Testis (tissue), 3 donors: Measurements from ENCODE around the gene FSD1. TPM values are rescaled to one million over a fixed set of nuclear protein-coding genes. Genes with fewer than 3 reads are reported as not detected.
"Not testable (repeated sequence)": the region's sequence is repeated elsewhere in the genome, so short reads cannot be mapped to it uniquely, and the experiment has no call there.

ENCODE experiments used
- DNase-seq: peaks from one replicate; pipeline ENCODE4 v3.0.0-alpha.2; 2019
- H3K27ac ChIP-seq, 2 donors: fragments of 200-600 bp; sonication (generic); one replicate each; pipeline ENCODE4 v1.5.1; 2019
- H3K27me3 ChIP-seq: fragments of 200-600 bp; sonication (generic); one replicate; pipeline ENCODE4 v1.5.1; 2019
- H3K36me3 ChIP-seq: fragments of 200-600 bp; sonication (generic); one replicate; pipeline ENCODE4 v1.5.1; 2017; ENCODE audit warnings: low read depth; ENCODE audit errors: missing control alignments
- H3K4me1 ChIP-seq: fragments of 200-600 bp; sonication (generic); one replicate; pipeline ENCODE4 v1.5.1; 2019
- H3K4me3 ChIP-seq, 2 donors: fragments of 200-600 bp; sonication (generic); one replicate each; pipeline ENCODE4 v1.5.1; 2017 to 2019
- H3K9me3 ChIP-seq: fragments of 200-600 bp; sonication (generic); one replicate; pipeline ENCODE4 v1.5.1; 2017
- CTCF ChIP-seq, 3 experiments: fragments of 450-650 bp in 2 of 3; fragments of 200-600 bp in 1 of 3; sonication (generic) in 1 of 3; IDR thresholded peaks; one replicate each; pipeline ENCODE4 v1.5.1; 2016 to 2019; ENCODE audit warnings: antibody characterized with exemption in 3 of 3, mild to moderate bottlenecking in 2 of 3, moderate library complexity in 1 of 3
- POLR2A ChIP-seq: fragments of 450-650 bp; IDR thresholded peaks from one replicate; pipeline ENCODE4 v1.6.1; 2017; ENCODE audit warnings: antibody characterized with exemption, mild to moderate bottlenecking, moderate library complexity
- WGBS, 2 donors: methylation state at CpG; one replicate each; pipeline ENCODE4 v1.1.5; 2018; 5-methylcytosine and 5-hydroxymethylcytosine counted together
- intact Hi-C: fragments of 100-400 bp; cut with DNase I; formaldehyde crosslinking; loops from one replicate; pipeline ENCODE4 v1.15.1; 2023; ENCODE audit warnings: low total_unique reads
- polyA plus RNA-seq: library from polyadenylated mRNA; stranded (reverse); fragments of 350-450 nt; fragmentation: Illumina TruSeq; extraction: RNeasy Lipid Tissue Mini Kit (QIAGEN cat#74804); gene quantifications from one replicate; pipeline ENCODE4 v1.2.3, GENCODE V29; 2014; ENCODE audit warnings: low read depth, low replicate concordance; ENCODE audit not compliant: insufficient read depth
- total RNA-seq, 2 donors: library from RNA; depleted of rRNA; stranded (reverse); fragments of >200 nt; gene quantifications; one replicate each; pipeline ENCODE4 v1.2.3, GENCODE V29; 2016

Gene FSD1
- total and polyA plus RNA-seq, 3 donors from 2014 or later = 18.2 to 24.9 (median 24.1) TPM

DNA sequence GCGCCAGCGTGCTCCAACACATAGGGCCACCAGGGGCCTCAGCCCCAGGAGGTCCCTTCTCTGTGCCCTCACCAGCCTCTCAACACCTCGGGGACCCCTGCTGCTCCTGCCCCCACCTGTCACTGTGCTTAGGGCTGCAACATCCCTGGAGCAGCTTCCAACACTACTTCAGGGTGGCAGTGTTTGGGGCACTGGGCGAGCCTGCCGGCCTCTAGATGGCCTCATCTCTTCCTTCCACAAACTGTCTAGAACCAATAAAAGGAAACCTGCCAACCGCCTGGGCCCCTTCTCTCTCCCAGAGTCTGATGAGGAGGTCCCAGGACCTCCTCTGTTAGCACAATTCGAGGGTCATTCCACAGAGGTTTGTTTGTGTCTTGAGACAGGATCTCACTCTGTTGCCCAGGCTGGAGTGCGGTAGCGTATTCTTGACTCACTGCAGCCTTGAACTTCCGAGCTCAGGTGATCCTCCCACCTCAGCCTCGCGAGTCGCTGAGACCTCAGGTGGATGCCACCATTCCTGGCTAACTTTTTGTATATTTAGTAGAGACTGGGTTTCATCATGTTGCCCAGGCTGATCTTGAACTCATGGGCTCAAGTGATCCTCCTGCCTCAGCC lies 35.5 kb upstream of the FSD1 start:
- H3K36me3 ChIP-seq = no peaks in the 10 kb centered on the region
- no peak overlapping the region for H3K4me3 ChIP-seq
- WGBS, 2 donors = 85 to 89% methylated on average over 12 to 13 of the region's 13 CpGs
- no peaks in the 10 kb centered on the region for H3K9me3 ChIP-seq
- H3K4me1 ChIP-seq = no peaks in the 10 kb centered on the region
- intact Hi-C loops = no loop called here
- H3K27ac ChIP-seq = no peak overlapping the region
- H3K27me3 ChIP-seq = no peaks in the 10 kb centered on the region
- TF ChIP-seq CTCF (IDR thresholded peaks at IDR 0.05) = no peak
- no peak for TF ChIP-seq POLR2A
- no peak for DNase-seq

DNA sequence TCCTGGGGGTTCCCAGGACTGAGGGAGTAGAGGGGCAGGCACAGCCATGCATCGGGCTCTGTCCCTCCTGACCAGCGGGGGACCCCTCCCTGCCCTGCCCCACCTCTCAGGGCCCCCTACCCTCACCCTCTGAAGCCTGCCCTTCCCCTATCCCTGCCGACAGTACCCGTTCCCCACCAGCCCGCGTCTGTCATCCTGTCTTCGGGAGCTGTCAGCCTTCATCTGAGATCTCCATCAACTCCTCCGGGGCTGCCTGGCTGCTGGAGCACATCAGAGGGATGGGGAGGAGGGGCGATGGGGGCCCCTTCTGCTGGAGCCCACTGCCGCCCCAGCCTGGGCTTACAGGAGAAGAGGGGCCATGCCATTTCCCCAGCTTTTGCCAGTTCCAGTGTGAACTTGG lies 31.5 kb upstream of the FSD1 start:
- intact Hi-C loops = loop anchor here (10.0 kb wide), 1 partner anchor 82 kb away; no protein-coding TSS in a partner anchor
- H3K9me3 ChIP-seq = no peaks in the 10 kb centered on the region
- H3K36me3 ChIP-seq = no peaks in the 10 kb centered on the region
- H3K27me3 ChIP-seq = no peaks in the 10 kb centered on the region
- no peak for TF ChIP-seq POLR2A
- no peak for TF ChIP-seq CTCF (IDR thresholded peaks at IDR 0.05)
- no peak for DNase-seq
- H3K27ac ChIP-seq = no peak overlapping the region
- 81 to 86% methylated on average over 10 of the region's 10 CpGs for WGBS, 2 donors
- H3K4me3 ChIP-seq = no peak overlapping the region
- no peaks in the 10 kb centered on the region for H3K4me1 ChIP-seq

- H3K4me3 ChIP-seq, H3K27ac ChIP-seq, H3K4me1 ChIP-seq, DNase-seq, H3K36me3 ChIP-seq, H3K27me3 ChIP-seq, H3K9me3 ChIP-seq: not testable (repeated sequence)
- intact Hi-C loops = loop anchor here (10.0 kb wide), 1 partner anchor 80 kb away; no protein-coding TSS in a partner anchor
- WGBS, 2 donors = 81 to 82% methylated on average over 6 of the region's 6 CpGs
These were observed 30.1 kb upstream of the FSD1 start for GRCh38 chr19:4274321-4274686.

GRCh38 chr19:4277191-4277696 lies 27.2 kb upstream of the FSD1 start:
- WGBS, 2 donors = 50 to 58% methylated on average over 16 of the region's 16 CpGs
- Histone ChIP-seq H3K4me1 (peaks cover 10% of the 10 kb centered on the region), H3K9me3 (no peaks in the 10 kb centered on the region), H3K4me3 (no peak overlapping the region), H3K27ac (no peak overlapping the region), H3K36me3 (no peaks in the 10 kb centered on the region), H3K27me3 (no peaks in the 10 kb centered on the region)
- TF ChIP-seq POLR2A = no peak
- no peak for TF ChIP-seq CTCF (IDR thresholded peaks at IDR 0.05)
- no peak for DNase-seq
- intact Hi-C loops = loop anchor here (10.0 kb wide), 1 partner anchor 78 kb away; no protein-coding TSS in a partner anchor

DNA sequence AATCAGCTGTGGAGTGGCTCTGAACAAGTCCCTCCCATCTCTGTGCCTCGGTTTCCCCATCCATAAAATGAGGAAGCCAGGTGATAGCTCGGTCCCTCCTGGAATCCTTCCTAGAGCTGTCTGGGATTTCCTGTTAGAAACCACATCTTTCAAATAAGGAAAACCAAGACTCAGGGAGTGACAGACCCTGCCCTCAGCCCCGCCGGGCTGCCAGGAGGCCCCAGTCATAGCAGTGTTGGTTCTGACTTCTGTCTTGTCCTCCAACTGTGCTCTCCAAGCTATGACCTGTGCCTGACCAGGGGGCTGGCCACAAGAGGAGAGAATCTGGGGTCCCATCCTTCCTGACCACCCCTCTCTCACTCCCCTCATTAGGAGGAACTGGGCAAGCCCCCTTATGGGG lies 26.4 kb upstream of the FSD1 start:
- H3K4me1 ChIP-seq = peaks cover 10% of the 10 kb centered on the region
- H3K36me3 ChIP-seq = no peaks in the 10 kb centered on the region
- TF ChIP-seq CTCF (IDR thresholded peaks at IDR 0.05) (no peak), POLR2A (no peak)
- H3K9me3 ChIP-seq = no peaks in the 10 kb centered on the region
- H3K4me3 ChIP-seq = no peak overlapping the region
- H3K27ac ChIP-seq = no peak overlapping the region
- H3K27me3 ChIP-seq = no peaks in the 10 kb centered on the region
- intact Hi-C loops = loop anchor here (10.0 kb wide), 1 partner anchor 77 kb away; no protein-coding TSS in a partner anchor
- 47 to 58% methylated on average over 4 of the region's 4 CpGs for WGBS, 2 donors
- no peak for DNase-seq
